ENCODE results near the gene PAWR. TPM values are rescaled to one million over a fixed set of nuclear protein-coding genes. Genes with fewer than 3 reads are reported as not detected.

The PAWR gene
- total and polyA plus RNA-seq, 2 of the 13 experiments (the other 11 are each of a cell fraction or from before 2014, with no cell fraction given): 29.1 to 36.1 TPM

DNA sequence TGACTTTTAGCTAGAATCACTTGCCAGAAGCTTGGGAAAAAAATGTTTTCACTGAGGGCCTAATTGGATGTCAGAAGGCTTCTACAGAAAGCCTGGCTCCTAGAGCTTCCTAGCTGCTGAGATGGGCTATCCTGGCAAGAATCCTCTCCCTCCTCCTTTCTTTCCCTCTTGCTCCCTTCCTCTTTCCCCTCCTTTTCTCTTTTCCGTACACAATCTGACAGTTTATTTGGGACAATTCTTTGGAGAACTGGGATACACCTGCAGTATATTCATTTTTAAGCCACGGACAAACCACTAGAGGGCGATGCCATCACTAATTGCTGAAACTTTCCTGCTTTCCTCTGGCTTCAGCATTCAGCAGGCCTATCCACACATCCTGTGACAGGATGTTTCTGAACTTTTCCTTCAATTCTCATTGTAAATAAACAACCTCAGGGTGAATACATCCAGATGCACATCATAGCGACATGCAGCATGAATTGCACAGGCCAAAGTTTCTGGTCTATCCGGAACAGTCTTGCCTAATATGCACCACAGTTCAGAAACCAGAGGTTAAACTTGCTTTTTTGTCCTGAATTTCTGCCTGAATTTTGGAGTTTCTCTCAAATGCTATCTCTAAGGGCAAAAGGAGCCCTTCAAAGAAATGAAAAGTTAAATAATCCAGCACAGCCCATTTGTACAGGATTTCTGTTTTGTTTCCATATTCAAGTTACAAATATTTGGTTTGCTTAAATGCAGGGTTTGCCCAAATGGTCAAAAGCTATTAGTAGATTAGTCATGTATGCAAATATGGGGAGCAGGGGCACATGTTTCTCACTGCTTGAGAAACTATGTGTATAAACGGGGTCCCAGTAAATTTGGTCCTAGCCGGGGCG, 142.8 kb downstream of the PAWR start (continued):
- TF ChIP-seq PITX1 (CRISPR knock-in tag; IDR thresholded peaks at IDR 0.05) (peak; percentile 67), ZNF670 (CRISPR knock-in tag; IDR thresholded peaks at IDR 0.05; ENCODE audit: borderline replicate concordance) (peak; percentile 78; the same call in 1 of the 2 replicates), ZNF354B (CRISPR knock-in tag; IDR thresholded peaks at IDR 0.05) (no peak), ZNF253 (CRISPR knock-in tag; IDR thresholded peaks at IDR 0.05; ENCODE audit: borderline replicate concordance) (no peak), ZNF652 (CRISPR knock-in tag; IDR thresholded peaks at IDR 0.05; ENCODE audit: borderline replicate concordance, low read depth) (peak; percentile 47; the same call in 1 of the 2 replicates), ZNF546 (CRISPR knock-in tag; conservative IDR thresholded peaks at IDR 0.05) (no peak), JUND (CRISPR knock-in tag; IDR thresholded peaks at IDR 0.05) (no peak)
- TF ChIP-seq, protein P1, sequence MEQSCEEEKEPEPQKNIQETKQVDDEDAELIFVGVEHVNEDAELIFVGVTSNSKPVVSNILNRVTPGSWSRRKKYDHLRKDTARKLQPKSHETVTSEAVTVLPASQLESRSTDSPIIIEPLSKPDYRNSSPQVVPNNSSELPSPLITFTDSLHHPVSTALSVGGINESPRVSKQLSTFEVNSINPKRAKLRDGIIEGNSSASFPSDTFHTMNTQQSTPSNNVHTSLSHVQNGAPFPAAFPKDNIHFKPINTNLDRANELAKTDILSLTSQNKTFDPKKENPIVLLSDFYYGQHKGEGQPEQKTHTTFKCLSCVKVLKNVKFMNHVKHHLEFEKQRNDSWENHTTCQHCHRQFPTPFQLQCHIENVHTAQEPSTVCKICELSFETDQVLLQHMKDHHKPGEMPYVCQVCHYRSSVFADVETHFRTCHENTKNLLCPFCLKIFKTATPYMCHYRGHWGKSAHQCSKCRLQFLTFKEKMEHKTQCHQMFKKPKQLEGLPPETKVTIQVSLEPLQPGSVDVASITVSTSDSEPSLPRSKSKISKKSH (CRISPR knock-in tag; IDR thresholded peaks at IDR 0.05; ENCODE audit: borderline replicate concordance): no peak
- TF ChIP-seq, protein P2, sequence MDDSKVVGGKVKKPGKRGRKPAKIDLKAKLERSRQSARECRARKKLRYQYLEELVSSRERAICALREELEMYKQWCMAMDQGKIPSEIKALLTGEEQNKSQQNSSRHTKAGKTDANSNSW (CRISPR knock-in tag; IDR thresholded peaks at IDR 0.05; ENCODE audit: borderline replicate concordance): no peak
- TF ChIP-seq, protein P3, sequence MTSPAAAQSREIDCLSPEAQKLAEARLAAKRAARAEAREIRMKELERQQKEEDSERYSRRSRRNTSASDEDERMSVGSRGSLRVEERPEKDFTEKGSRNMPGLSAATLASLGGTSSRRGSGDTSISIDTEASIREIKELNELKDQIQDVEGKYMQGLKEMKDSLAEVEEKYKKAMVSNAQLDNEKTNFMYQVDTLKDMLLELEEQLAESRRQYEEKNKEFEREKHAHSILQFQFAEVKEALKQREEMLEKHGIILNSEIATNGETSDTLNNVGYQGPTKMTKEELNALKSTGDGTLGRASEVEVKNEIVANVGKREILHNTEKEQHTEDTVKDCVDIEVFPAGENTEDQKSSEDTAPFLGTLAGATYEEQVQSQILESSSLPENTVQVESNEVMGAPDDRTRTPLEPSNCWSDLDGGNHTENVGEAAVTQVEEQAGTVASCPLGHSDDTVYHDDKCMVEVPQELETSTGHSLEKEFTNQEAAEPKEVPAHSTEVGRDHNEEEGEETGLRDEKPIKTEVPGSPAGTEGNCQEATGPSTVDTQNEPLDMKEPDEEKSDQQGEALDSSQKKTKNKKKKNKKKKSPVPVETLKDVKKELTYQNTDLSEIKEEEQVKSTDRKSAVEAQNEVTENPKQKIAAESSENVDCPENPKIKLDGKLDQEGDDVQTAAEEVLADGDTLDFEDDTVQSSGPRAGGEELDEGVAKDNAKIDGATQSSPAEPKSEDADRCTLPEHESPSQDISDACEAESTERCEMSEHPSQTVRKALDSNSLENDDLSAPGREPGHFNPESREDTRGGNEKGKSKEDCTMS (CRISPR knock-in tag; conservative IDR thresholded peaks at IDR 0.05): no peak
- TF ChIP-seq, protein P4, sequence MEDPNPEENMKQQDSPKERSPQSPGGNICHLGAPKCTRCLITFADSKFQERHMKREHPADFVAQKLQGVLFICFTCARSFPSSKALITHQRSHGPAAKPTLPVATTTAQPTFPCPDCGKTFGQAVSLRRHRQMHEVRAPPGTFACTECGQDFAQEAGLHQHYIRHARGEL (CRISPR knock-in tag; IDR thresholded peaks at IDR 0.05): no peak
- TF ChIP-seq, protein P5, sequence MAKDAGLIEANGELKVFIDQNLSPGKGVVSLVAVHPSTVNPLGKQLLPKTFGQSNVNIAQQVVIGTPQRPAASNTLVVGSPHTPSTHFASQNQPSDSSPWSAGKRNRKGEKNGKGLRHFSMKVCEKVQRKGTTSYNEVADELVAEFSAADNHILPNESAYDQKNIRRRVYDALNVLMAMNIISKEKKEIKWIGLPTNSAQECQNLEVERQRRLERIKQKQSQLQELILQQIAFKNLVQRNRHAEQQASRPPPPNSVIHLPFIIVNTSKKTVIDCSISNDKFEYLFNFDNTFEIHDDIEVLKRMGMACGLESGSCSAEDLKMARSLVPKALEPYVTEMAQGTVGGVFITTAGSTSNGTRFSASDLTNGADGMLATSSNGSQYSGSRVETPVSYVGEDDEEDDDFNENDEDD (CRISPR knock-in tag; IDR thresholded peaks at IDR 0.05; ENCODE audit: borderline replicate concordance): no peak
- TF ChIP-seq, protein P6, sequence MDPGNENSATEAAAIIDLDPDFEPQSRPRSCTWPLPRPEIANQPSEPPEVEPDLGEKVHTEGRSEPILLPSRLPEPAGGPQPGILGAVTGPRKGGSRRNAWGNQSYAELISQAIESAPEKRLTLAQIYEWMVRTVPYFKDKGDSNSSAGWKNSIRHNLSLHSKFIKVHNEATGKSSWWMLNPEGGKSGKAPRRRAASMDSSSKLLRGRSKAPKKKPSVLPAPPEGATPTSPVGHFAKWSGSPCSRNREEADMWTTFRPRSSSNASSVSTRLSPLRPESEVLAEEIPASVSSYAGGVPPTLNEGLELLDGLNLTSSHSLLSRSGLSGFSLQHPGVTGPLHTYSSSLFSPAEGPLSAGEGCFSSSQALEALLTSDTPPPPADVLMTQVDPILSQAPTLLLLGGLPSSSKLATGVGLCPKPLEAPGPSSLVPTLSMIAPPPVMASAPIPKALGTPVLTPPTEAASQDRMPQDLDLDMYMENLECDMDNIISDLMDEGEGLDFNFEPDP (CRISPR knock-in tag; conservative IDR thresholded peaks at IDR 0.05): no peak
- TF ChIP-seq, protein P7, sequence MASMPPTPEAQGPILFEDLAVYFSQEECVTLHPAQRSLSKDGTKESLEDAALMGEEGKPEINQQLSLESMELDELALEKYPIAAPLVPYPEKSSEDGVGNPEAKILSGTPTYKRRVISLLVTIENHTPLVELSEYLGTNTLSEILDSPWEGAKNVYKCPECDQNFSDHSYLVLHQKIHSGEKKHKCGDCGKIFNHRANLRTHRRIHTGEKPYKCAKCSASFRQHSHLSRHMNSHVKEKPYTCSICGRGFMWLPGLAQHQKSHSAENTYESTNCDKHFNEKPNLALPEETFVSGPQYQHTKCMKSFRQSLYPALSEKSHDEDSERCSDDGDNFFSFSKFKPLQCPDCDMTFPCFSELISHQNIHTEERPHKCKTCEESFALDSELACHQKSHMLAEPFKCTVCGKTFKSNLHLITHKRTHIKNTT (CRISPR knock-in tag; IDR thresholded peaks at IDR 0.05): no peak
- TF ChIP-seq, protein P8, sequence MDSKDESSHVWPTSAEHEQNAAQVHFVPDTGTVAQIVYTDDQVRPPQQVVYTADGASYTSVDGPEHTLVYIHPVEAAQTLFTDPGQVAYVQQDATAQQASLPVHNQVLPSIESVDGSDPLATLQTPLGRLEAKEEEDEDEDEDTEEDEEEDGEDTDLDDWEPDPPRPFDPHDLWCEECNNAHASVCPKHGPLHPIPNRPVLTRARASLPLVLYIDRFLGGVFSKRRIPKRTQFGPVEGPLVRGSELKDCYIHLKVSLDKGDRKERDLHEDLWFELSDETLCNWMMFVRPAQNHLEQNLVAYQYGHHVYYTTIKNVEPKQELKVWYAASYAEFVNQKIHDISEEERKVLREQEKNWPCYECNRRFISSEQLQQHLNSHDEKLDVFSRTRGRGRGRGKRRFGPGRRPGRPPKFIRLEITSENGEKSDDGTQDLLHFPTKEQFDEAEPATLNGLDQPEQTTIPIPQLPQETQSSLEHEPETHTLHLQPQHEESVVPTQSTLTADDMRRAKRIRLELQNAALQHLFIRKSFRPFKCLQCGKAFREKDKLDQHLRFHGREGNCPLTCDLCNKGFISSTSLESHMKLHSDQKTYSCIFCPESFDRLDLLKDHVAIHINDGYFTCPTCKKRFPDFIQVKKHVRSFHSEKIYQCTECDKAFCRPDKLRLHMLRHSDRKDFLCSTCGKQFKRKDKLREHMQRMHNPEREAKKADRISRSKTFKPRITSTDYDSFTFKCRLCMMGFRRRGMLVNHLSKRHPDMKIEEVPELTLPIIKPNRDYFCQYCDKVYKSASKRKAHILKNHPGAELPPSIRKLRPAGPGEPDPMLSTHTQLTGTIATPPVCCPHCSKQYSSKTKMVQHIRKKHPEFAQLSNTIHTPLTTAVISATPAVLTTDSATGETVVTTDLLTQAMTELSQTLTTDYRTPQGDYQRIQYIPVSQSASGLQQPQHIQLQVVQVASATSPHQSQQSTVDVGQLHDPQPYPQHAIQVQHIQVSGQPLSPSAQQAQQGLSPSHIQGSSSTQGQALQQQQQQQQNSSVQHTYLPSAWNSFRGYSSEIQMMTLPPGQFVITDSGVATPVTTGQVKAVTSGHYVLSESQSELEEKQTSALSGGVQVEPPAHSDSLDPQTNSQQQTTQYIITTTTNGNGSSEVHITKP (CRISPR knock-in tag; IDR thresholded peaks at IDR 0.05; ENCODE audit: low read depth): no peak
